NCI-H146 treated with DMSO at 0.1 percent for 48 hours (cell line): ENCODE data around the gene OLFM4.
A peak's percentile ranks its signal among the peaks of the same experiment; 100 is the strongest.
"Not testable (repeated sequence)": the region's sequence is repeated elsewhere in the genome, so short reads cannot be mapped to it uniquely, and the experiment has no call there.

Experiments
- DNase-seq: peaks from one replicate; lab custom pipeline; 2025; ENCODE audit not compliant: unreplicated experiment; lab: John Stamatoyannopoulos, UW

Gene OLFM4

GRCh38 chr13:53014018-53014417 lies 14.6 kb upstream of the OLFM4 start:
- not testable (repeated sequence) for DNase-seq

- DNase-seq, result no peak
These were observed 13.8 kb upstream of the OLFM4 start for GRCh38 chr13:53014495-53015443.

- no peak for DNase-seq
These were observed 12.6 kb upstream of the OLFM4 start for GRCh38 chr13:53015971-53016370.

DNA sequence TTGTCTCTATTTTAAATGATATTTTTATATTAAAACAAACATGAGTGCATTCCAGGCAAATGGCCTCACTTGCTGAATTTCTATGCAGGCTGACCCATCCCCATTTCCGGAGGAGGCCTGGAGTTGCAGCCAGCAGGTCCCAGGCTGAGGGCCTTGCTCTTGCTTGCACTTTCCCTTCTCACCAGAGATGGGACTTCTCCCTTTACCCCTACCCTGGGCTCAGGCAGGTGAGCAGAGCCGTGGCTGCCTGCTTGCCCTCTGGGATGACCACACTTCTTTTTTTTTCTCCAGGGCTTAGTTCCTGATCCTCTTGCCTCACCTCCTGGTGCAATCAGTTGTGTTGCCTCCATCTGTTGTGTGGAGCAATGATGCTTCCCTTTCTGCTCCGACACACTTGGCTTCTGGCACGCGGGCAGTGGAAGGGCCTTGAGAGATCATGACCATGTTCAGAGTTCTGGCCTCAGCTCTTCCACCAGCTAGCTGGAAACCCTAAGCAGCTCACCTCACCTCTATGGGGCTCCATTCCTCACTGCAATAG lies 11.1 kb upstream of the OLFM4 start:
- no peak for DNase-seq

DNA sequence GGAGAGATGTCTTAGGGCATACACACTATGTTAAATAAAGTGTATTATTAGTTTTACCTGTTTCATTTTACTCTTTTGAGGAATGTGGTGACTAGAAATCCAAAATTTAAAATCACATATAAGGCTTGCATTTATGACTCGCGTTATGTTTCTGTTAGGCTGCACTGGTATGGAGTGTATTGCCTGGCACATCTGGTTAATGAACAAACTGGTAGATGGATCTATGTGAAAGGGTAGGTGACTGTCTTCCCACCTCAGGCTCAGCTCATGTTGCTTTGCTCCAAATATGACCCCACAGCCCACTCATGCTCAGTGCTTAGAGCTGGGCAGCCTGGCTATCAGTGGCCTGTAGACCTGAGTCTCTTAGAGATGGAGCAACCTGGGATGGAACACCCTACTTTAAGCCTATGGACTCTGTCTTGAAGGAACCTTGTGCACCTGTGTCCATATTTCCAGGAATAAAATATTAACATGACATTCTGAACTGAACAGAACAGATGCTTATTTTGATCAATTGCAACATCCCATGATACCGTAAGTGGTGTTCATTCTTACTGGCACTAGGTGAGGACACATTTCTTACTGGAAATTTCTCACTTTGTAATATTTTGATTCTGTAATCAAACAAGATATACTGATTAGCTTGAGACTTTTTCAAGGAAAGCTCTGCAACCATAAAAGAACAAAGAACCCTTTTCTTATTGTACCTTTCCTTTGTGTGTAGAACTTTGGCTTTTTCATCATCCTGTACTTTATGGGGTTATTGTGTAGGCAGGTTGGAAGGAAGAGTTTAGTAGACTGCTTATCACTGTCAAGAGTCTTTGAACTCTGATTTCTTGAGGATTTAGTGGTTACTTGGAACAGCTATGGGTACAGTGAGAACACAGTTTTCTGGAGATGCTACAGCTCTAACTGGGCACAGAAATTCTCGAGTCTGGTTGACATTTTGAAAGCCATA lies 9.6 kb upstream of the OLFM4 start:
- no peak for DNase-seq

DNA sequence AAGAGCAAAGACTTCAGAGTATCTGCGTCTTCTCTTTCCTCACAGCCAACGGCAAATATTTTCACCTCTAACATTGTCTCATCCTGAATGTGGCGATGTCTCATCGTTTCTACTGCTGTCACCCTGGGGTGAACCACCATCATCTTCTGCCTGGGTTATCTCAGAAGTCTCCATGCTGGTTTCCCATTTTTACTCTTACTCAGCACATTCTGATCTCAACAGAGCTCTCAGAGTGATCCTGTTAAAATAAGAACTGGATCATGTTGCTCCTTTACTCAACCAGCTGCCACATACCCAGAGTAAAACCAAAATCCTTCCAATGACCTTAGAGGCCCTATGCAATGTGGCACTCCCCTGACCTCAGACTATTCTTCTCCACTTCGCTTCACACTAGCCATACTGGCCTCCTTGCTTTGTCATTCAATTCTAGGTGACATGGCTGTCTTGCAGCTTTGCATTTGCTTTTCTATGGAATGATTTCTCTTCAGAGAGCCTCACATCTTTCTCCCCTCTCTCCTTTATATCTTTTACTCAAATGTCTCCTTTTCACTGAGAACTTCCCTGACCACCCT lies 7.8 kb upstream of the OLFM4 start:
- no peak for DNase-seq

DNA sequence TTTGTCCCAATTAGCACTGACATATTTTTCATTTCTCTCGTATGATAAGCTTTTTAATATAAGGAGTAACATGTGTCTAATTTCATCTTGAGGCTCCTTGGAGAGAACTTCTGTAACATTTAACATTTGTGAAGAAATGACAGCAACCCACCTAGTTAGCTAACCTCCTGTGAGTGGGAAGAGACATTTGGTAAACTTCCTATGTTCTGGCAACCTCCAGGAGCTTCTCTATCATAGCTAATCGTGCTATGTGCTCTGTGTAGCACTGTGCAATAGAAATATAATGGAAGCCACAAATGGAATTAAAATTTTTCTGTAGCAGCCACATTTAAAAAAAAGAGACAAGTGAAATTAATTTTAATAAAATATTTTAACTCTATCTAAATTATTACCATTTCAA lies 5.4 kb upstream of the OLFM4 start:
- no peak for DNase-seq

- no peak for DNase-seq
These were observed 550 bp upstream of the OLFM4 start for GRCh38 chr13:53028063-53028462.

DNA sequence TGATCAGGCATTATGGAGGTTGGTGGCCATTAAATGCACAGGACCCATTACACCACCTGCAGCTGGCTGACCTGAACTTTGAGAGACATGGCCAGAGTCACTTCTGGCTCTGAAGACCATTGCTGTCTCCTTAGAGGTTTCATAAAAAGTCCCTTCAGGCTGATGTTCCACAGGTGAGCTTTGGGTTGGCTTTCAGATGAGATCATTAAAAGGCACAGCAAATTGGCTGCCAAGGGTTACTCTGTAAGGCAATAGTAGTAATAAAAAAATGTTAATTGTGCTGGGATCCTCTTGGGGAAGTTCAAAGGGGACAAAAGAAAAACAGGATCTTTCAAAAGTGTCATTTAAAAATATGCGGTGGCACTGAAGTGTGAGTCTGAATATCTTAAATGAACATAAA lies 4.2 kb downstream of the OLFM4 start:
- DNase-seq, result no peak

- DNase-seq, result no peak
These were observed 10.4 kb downstream of the OLFM4 start for GRCh38 chr13:53038993-53039392.

GRCh38 chr13:53041968-53042516 lies 13.4 kb downstream of the OLFM4 start:
- DNase-seq, result no peak

- no peak for DNase-seq
These were observed 14.3 kb downstream of the OLFM4 start for GRCh38 chr13:53042877-53043276.

DNA sequence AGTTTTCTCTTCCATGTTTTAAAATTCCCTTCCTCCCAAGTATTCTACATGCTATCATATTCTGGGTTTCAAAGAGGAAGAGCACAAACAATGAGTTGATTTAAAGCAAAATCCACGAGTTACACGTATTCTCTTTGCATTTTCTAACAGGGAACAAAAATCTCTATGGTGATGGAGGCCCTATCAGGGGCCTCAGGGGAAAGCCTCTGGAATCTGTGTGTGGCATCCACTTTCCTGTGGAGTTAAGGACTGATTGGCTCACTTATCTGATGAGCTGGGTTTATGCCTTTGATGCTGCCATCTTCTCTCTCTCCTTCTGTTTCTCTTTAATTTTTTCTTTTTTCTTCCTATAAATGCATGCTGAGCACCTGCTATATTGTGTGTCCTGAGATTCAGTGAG lies 14.8 kb downstream of the OLFM4 start:
- DNase-seq, result no peak

- DNase-seq, result no peak
These were observed 16.6 kb downstream of the OLFM4 start for GRCh38 chr13:53045189-53045588.

DNA sequence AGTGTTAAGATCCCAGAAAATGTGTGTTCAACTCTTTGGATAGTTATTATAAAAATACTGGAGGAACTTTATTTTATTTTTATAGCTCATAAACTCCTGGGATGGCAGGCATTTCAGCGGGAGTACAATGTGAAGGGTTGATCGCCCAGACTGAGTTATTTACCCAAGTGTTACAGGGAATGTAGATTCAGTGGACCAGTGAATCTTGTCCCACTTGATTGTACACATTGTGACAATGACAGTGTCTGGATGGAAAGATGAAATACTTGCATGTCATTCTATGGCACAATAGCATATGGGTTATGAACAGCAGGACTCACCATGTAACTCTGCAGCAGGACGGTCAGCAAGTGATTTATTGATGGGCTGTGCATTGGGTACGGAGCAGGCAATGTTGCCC lies 20.3 kb downstream of the OLFM4 start:
- DNase-seq, result no peak

DNA sequence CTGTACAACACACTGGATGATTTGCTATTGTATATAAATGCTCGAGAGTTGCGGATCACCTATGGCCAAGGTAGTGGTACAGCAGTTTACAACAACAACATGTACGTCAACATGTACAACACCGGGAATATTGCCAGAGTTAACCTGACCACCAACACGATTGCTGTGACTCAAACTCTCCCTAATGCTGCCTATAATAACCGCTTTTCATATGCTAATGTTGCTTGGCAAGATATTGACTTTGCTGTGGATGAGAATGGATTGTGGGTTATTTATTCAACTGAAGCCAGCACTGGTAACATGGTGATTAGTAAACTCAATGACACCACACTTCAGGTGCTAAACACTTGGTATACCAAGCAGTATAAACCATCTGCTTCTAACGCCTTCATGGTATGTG lies 21.5 kb downstream of the OLFM4 start:
- DNase-seq, result peak; percentile 40

- DNase-seq, result no peak
These were observed 24.1 kb downstream of the OLFM4 start for GRCh38 chr13:53052675-53053074.

- no peak for DNase-seq
These were observed 26.0 kb downstream of the OLFM4 start for GRCh38 chr13:53054569-53054968.

- DNase-seq, result no peak
These were observed 29.6 kb downstream of the OLFM4 start for GRCh38 chr13:53058065-53058679.

DNA sequence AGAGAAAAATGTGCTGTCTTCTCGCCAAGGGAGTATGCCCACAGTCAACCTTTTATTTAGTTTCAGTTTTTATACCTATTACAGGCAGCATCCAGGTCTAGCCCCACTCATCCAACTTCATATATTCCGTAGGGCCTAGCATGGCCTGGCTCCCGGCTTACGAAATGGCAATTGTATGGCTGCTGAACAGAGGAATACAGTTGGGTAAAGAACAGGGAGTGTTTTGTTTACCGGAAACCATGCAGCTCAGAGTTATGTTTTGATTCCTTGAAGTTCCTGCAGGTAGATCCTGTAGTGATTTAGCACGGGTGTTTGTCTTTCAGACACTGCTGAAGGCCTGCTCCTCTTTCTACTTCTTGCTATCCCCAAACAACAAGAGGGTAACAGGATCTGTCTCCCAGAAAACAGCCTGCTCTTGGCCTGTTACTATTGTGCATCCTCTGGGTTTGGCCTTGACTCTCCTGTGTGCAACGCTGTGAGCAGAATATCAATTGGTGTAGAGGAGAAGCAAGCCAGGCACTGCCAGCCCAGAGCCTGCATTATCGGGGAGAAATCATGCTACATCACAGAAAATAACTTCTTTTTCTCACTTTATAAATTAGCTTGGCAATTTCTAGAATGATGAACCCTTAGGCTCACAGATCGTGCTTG lies 32.4 kb downstream of the OLFM4 start:
- DNase-seq, result no peak
